ENCODE data around the gene TMEM236.

- TF ChIP-seq CTCF (IDR thresholded peaks at IDR 0.05) (no peak), POLR2A (IDR thresholded peaks at IDR 0.05) (no peak)
Measured at GRCh38 chr10:17758896-17759295, 6.9 kb downstream of the TMEM236 start.
